Loucy (cell line): ENCODE data around the gene VSIG8.

Experiments used
- EZH2phosphoT487 ChIP-seq: fragments of 200-600 bp; IDR thresholded peaks from 2 replicates; pipeline ENCODE4 v1.6.1; 2018; ENCODE audit warnings: antibody characterized with exemption, mild to moderate bottlenecking, moderate library complexity, borderline replicate concordance
- TF ChIP-seq, protein P1 (sequence below): fragments of 200-600 bp; sonication (generic); conservative IDR thresholded peaks from 2 replicates; pipeline ENCODE4 v1.5.1; 2014; ENCODE audit warnings: mild to moderate bottlenecking, antibody characterized with exemption, low read length

DNA sequence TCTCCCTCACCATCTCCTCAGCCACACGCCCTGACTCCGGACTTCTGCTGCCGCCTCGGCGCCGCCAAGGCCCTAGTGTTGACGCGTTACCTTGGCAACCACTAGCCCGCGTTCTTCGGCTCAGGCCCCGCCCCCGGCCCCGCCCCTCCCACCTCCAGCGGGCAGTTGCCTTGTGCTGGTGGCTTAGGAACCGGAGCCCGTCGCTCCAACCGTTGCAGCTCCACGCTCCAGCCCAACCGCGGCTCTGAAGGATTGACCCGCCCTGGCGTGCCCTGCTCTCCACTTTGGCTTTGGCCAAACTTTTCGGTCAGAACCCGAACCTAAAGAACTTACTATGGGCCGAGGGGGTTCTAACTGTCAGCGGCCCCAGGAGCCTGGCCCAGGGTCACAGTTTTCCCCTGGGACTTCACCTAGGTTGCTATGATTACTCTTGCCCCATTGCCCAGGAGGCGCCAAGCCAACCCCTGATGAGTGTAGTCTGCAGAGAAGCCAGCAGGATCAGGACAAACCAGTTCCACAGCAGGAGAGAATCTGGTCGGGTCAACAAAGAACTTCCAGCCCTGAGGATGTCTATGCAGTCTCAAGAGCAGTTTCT, 37.7 kb upstream of the VSIG8 start, which contains the start of gene CFAP45:
- TF ChIP-seq, protein P1, sequence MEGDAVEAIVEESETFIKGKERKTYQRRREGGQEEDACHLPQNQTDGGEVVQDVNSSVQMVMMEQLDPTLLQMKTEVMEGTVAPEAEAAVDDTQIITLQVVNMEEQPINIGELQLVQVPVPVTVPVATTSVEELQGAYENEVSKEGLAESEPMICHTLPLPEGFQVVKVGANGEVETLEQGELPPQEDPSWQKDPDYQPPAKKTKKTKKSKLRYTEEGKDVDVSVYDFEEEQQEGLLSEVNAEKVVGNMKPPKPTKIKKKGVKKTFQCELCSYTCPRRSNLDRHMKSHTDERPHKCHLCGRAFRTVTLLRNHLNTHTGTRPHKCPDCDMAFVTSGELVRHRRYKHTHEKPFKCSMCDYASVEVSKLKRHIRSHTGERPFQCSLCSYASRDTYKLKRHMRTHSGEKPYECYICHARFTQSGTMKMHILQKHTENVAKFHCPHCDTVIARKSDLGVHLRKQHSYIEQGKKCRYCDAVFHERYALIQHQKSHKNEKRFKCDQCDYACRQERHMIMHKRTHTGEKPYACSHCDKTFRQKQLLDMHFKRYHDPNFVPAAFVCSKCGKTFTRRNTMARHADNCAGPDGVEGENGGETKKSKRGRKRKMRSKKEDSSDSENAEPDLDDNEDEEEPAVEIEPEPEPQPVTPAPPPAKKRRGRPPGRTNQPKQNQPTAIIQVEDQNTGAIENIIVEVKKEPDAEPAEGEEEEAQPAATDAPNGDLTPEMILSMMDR: no peak
- no peak for TF ChIP-seq EZH2phosphoT487
